HEK293 (cell line): ENCODE data around the gene NUDCD3.

Experiments
- CTCF ChIP-seq: fragments of 450-650 bp; formaldehyde crosslinking; IDR thresholded peaks from 2 replicates; pipeline ENCODE4 v1.5.1; 2016; ENCODE audit warnings: missing biosample characterization, missing genetic modification characterization
- KLF16 ChIP-seq: fragments of 450-650 bp; formaldehyde crosslinking; IDR thresholded peaks from 2 replicates; pipeline ENCODE4 v1.5.1; 2017; ENCODE audit warnings: missing biosample characterization, missing genetic modification characterization
- PRDM10 ChIP-seq: fragments of 450-650 bp; formaldehyde crosslinking; IDR thresholded peaks from 2 replicates; pipeline ENCODE4 v1.5.1; 2016; ENCODE audit warnings: missing biosample characterization, missing genetic modification characterization
- PRDM6 ChIP-seq: fragments of 450-650 bp; formaldehyde crosslinking; IDR thresholded peaks from 2 replicates; pipeline ENCODE4 v1.5.1; 2017; ENCODE audit warnings: missing biosample characterization, missing genetic modification characterization
- SP2 ChIP-seq: fragments of 450-650 bp; formaldehyde crosslinking; IDR thresholded peaks from 2 replicates; pipeline ENCODE4 v1.5.1; 2016; ENCODE audit warnings: missing biosample characterization, missing genetic modification characterization
- ZNF146 ChIP-seq: fragments of 450-650 bp; formaldehyde crosslinking; IDR thresholded peaks from 2 replicates; pipeline ENCODE4 v1.5.1; 2016; ENCODE audit warnings: missing biosample characterization, missing genetic modification characterization
- ZNF175 ChIP-seq: fragments of 450-650 bp; formaldehyde crosslinking; IDR thresholded peaks from 2 replicates; pipeline ENCODE4 v1.5.1; 2016; ENCODE audit warnings: missing biosample characterization, missing genetic modification characterization
- ZNF654 ChIP-seq: fragments of 450-650 bp; formaldehyde crosslinking; IDR thresholded peaks from 2 replicates; pipeline ENCODE4 v1.5.1; 2016; ENCODE audit warnings: low read depth, missing biosample characterization, missing genetic modification characterization

- TF ChIP-seq ZNF146 (tag by site-specific recombination): no peak
- TF ChIP-seq CTCF (tag by site-specific recombination): no peak
- no peak for TF ChIP-seq PRDM6 (tag by site-specific recombination)
- no peak for TF ChIP-seq PRDM10 (tag by site-specific recombination)
- TF ChIP-seq ZNF654 (tag by site-specific recombination): no peak
- TF ChIP-seq ZNF175: no peak
- TF ChIP-seq SP2 (tag by site-specific recombination): no peak
- TF ChIP-seq KLF16: no peak
Observed at GRCh38 chr7:44396931-44397545, 93.4 kb downstream of the NUDCD3 start.
